Vagina (tissue), 2 donors: ENCODE measurements around the gene BRCA1.

Experiments used
- CTCF ChIP-seq, 3 experiments: fragments of 450-650 bp in 2 of 3; fragments of 200-600 bp in 1 of 3; sonication (generic) in 1 of 3; IDR thresholded peaks; one replicate each; pipeline ENCODE4 v1.5.1; 2017 to 2019; ENCODE audit warnings: antibody characterized with exemption in 3 of 3, mild to moderate bottlenecking in 2 of 3, moderate library complexity in 2 of 3
- POLR2A ChIP-seq, 2 donors: fragments of 450-650 bp; IDR thresholded peaks; one replicate each; pipeline ENCODE4 v1.6.1; 2017; ENCODE audit warnings: antibody characterized with exemption in 2 of 2, mild to moderate bottlenecking in 2 of 2, moderate library complexity in 2 of 2

DNA sequence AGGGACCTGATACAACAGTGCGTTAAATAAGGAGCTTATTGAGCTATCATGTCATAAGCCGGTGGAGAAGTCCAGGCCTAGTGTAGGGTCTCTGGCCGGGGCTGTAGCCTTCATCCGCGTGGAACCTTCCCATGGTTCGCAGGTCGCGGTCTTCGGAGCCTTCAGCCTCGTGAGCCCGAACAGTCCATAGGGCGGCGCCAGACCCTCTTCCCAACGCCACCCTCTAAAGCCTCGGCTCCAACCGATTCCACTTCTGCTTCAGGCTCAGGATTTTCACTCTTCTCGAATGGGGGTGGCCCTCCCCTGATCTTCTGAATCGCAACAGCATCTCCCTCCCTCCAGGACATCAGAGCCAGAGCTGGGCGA, 10.3 kb upstream of the BRCA1 start:
- no peak for TF ChIP-seq CTCF (IDR thresholded peaks at IDR 0.05)
- no peak for TF ChIP-seq POLR2A (IDR thresholded peaks at IDR 0.05)
